Ovary (tissue), 3 donors: ENCODE measurements around the gene SLTM.
"Not testable (repeated sequence)": the region's sequence is repeated elsewhere in the genome, so short reads cannot be mapped to it uniquely, and the experiment has no call there.

Experiments used
- CTCF ChIP-seq, 3 donors: fragments of 450-650 bp in 2 of 3; fragments of 200-600 bp in 1 of 3; IDR thresholded peaks; one replicate each; pipeline versions ENCODE4 v1.5.1 to v1.8.0; 2016 to 2022; ENCODE audit warnings: antibody characterized with exemption in 3 of 3, mild to moderate bottlenecking in 1 of 3
- EP300 ChIP-seq: sonication (generic); formaldehyde crosslinking; IDR thresholded peaks from one replicate; pipeline ENCODE4 v1.6.1; 2017; ENCODE audit warnings: antibody characterized with exemption
- donor health status: DM: no; HTN: no; CAD: no.

GRCh38 chr15:58917613-58918129 is 15.8 kb downstream of the SLTM start:
- TF ChIP-seq CTCF (IDR thresholded peaks at IDR 0.05); EP300: not testable (repeated sequence)
